Stimulated activated naive CD4-positive, alpha-beta T cell treated with Interleukin-2 at 50 U/mL for 16 hours (primary cell): Measurements from ENCODE around the gene OR5T1.

Experiments
- DNase-seq: peaks from one replicate; lab custom pipeline; 2025; lab: John Stamatoyannopoulos, UW

Gene OR5T1

DNA sequence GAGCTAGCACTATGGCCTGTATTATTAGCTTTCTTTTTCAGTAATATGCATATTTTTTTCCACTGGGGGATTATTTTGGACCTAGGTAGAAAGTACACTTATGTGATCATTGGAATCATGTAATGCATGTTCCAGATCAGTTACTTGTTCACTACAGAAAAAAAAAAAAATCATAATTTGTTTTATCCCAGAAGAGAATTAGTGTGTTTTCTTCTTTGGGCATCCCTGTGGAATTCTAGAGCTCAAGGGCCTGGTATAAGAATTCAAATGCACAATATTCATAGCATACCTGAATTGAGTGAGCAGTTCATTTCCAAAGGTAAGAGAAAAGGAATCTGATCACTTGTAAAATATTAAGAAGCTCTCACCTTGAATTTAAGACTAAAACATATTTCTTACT is at the start of gene OR5T1:
OR5T1 (plus strand) TSS at position 301 of the 400 bp plus-strand sequence. CDS start 1,485 bp downstream, outside the sequence.
- no peak for DNase-seq

DNA sequence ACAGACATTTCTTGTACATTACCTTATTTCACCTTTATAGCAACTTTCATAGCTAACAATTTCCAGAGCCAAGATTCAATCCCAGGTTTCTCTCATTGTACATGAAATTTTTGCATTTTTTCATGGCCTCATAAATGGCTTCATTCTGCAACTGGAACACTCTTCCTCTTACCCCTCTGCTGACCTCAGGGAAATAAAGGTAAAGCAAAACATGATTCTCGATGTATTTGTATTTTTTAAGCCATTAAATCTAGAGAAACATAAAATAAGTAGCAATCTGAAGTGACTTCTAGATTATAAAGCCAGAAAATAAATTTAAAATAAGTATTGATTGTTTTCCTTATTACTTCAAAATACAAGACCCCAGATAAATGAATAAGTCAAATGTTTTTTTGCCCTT is 39.8 kb upstream of the OR5T1 start, which contains the start of gene OR5T2:
OR5T2 (minus strand) TSS at position 101 of the 400 bp plus-strand sequence. CDS start 1,193 bp downstream, outside the sequence.
- no peak for DNase-seq

DNA sequence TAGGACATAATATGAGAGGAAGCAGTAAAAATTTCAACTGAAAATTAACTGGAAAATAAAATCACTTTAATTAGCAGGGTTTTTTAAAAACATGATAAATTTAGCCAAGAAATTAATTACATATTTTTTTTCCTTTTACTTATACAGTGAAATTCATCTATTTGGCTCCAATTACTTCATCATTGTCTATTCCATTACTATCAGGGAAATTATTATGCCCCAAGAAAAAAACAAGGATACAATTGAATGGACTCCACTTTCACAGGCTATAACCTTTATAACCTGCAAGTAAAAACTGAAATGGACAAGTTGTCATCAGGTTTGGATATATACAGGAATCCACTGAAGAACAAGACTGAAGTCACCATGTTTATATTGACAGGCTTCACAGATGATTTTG is 22.0 kb upstream of the OR5T1 start, which contains the start of gene OR5T3:
OR5T3 (plus strand) TSS at position 301 of the 400 bp plus-strand sequence; CDS start at position 301, 0 bp downstream.
- DNase-seq = no peak

DNA sequence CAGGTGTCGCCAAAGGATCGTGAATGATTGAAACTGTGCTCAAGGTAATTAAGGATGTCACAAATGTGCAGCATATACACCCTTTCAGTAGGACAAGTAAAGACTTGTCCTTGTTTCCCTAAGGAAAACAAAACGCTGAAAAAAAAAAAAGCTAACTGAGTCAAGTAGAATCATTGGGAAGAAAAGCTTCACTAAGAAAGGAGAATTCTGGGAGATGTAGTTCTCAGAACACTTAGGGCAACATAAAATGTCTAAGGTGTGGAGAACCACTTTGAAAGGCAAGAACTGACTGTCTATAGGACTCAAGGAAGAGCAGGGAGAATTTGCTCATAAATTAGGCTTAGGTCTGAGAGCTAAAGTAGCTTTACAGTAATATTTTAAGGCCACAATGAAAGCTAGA is 2.9 kb upstream of the OR5T1 start:
- DNase-seq = no peak

DNA sequence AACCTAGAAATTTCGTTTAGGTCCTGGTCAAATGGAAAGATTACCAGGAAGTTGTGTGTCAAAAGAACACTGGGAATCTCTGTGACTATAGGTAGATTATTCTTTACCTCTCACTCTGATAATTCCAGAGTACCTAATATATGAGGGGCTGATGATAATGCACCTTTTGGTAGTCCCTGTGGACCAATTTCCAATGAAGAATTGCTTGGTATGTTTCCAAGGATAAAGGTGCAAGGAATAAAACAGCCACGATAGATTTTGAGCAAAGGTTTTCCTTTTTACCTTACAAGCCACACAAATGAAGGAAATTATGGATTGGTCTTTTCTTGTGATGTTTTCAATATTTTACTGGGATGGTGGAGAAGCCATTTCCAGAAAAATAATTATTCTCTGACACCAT is 18.2 kb downstream of the OR5T1 start, which contains the start of gene OR8H1:
OR8H1 (minus strand) TSS at position 101 of the 400 bp plus-strand sequence. CDS start 1,192 bp downstream, outside the sequence.
- no peak for DNase-seq

DNA sequence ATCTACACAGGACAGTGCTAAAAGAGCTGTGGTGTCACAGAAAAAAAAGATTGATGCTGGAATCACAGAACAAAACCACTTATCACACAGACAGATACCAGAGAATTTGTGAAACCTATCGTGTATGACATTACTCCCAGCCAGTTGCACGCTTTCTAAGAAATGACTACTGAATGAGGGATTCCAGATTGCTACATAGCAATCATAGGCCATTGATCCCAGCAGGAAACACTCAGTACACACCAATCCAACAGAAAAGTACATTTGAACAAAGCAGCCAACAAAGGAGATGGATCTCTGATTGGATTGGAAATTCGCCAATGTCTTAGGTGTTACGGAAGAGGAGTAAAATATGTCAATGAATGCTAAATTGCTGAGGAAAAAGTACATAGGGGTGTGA is 22.9 kb downstream of the OR5T1 start:
- DNase-seq = no peak

DNA sequence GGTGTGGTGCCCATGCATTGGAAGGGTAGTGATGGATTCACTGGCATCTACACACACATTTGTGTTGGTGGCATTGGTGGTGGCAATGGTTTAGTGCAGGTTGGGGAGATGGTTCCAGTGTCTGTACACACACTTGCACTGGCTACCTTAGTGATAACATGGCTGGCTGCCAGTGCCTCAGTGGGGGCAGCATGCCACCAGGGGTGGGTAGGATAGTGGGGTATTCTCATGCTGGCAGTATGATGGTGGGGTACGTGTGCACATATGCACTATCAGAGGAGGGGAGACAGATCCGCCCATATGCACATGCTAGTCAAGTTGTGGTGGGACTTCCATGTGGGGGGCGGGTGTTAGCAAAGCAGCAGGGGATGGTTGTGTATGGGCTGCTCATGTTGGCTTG is 33.9 kb downstream of the OR5T1 start:
- no peak for DNase-seq

DNA sequence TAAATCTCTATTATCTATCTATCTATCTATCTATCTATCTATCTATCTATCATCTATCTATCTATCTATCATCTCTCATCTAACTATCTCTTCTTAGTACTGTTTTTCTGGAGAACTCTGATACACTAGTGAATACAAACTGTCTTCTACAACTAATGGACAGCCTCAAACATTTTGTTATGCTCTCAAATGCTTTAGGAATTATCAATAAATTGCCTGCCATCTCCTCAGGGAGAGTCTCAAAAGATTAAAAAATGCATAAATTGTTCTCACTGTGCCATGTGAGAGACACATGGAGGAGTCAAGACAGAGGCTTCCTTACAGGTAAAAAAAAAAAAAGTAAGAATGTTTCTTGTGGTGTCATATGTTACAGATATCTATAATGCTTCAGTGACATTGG is 40.9 kb downstream of the OR5T1 start, which contains the start of gene OR8K3:
OR8K3 (plus strand) TSS at position 301 of the 400 bp plus-strand sequence. CDS start 3,163 bp downstream, outside the sequence.
- DNase-seq = no peak
